Activated CD8-positive, alpha-beta memory T cell treated with anti-CD3 and anti-CD28 coated beads, Interleukin-2, amount 50 U/mL, for 1 hour (primary cell): Measurements from ENCODE around the gene CDKL5.

Experiments
- DNase-seq: peaks from one replicate; pipeline ENCODE4 v3.0.0-alpha.2; 2020; ENCODE audit errors: extremely low read depth

The CDKL5 gene

GRCh38 chrX:18649498-18649951 is 224.1 kb downstream of the CDKL5 start:
- no peak for DNase-seq

- no peak for DNase-seq
Measured at GRCh38 chrX:18650662-18651061, 225.3 kb downstream of the CDKL5 start.

- DNase-seq: no peak
Measured at GRCh38 chrX:18652636-18653035, 227.2 kb downstream of the CDKL5 start.

GRCh38 chrX:18654875-18655836 is 229.7 kb downstream of the CDKL5 start:
- DNase-seq: no peak

GRCh38 chrX:18661273-18661672 is 235.9 kb downstream of the CDKL5 start:
- DNase-seq: no peak

GRCh38 chrX:18664947-18665346 is 239.5 kb downstream of the CDKL5 start:
- no peak for DNase-seq

- no peak for DNase-seq
Measured at GRCh38 chrX:18666614-18667013, 241.2 kb downstream of the CDKL5 start.

GRCh38 chrX:18668071-18668835 is 242.8 kb downstream of the CDKL5 start:
- no peak for DNase-seq

GRCh38 chrX:18672008-18672407 is 246.6 kb downstream of the CDKL5 start, which contains the start of gene RS1:
TSS of gene RS1 (minus strand) at chrX:18672108. CDS start at chrX:18672068, 40 bp downstream.
- DNase-seq: no peak

- no peak for DNase-seq
Measured at GRCh38 chrX:18674417-18674787, 249.0 kb downstream of the CDKL5 start.

- peak; percentile 35 for DNase-seq
Measured at GRCh38 chrX:18674788-18675735, 249.7 kb downstream of the CDKL5 start.

- no peak for DNase-seq
Measured at GRCh38 chrX:18676050-18676449, 250.6 kb downstream of the CDKL5 start.

- no peak for DNase-seq
Measured at GRCh38 chrX:18676470-18676869, 251.1 kb downstream of the CDKL5 start.

GRCh38 chrX:18677161-18677869 is 251.9 kb downstream of the CDKL5 start:
- no peak for DNase-seq

GRCh38 chrX:18681996-18682395 is 256.6 kb downstream of the CDKL5 start:
- DNase-seq: no peak

- no peak for DNase-seq
Measured at GRCh38 chrX:18682979-18683387, 257.6 kb downstream of the CDKL5 start.

- no peak for DNase-seq
Measured at GRCh38 chrX:18687856-18688495, 262.6 kb downstream of the CDKL5 start.

GRCh38 chrX:18691431-18691830 is 266.0 kb downstream of the CDKL5 start:
- DNase-seq: no peak

- DNase-seq: no peak
Measured at GRCh38 chrX:18692541-18692940, 267.1 kb downstream of the CDKL5 start.

GRCh38 chrX:18696653-18697052 is 271.2 kb downstream of the CDKL5 start:
- no peak for DNase-seq
